ENCODE data around the gene CRYZ. TPM values are rescaled to one million over a fixed set of nuclear protein-coding genes. Genes with fewer than 3 reads are reported as not detected.
"Not testable (repeated sequence)": the region's sequence is repeated elsewhere in the genome, so short reads cannot be mapped to it uniquely, and the experiment has no call there.

Gene CRYZ
- total RNA-seq, 3 donors from 2014 or later (not counting 1 experiment from before 2014, with no cell fraction given): 15.2 to 24.1 (median 22.0) TPM

DNA sequence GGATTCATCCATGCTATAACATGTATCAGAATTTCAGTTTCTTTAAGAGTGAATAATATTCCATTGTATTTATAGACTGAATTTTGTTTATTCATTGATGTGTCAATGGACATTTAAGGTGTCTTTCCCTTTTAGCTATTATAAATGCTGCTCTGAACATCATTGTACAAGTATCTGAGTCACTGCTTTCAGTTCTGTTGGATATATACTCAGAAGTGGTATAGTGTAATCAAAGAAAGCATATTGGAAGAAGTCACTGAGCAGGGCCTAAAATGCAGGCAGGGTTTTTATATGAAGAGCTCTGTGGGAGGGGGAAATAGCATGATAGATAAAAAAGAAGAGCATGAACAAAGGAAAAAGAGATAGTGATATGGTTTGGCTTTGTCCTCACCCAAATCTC, 22.6 kb upstream of the CRYZ start:
- no peaks in the 10 kb centered on the region for H3K27me3 Mint-ChIP-seq (ENCODE audit: low read depth in 2 of 2)
- TF ChIP-seq, protein P1, sequence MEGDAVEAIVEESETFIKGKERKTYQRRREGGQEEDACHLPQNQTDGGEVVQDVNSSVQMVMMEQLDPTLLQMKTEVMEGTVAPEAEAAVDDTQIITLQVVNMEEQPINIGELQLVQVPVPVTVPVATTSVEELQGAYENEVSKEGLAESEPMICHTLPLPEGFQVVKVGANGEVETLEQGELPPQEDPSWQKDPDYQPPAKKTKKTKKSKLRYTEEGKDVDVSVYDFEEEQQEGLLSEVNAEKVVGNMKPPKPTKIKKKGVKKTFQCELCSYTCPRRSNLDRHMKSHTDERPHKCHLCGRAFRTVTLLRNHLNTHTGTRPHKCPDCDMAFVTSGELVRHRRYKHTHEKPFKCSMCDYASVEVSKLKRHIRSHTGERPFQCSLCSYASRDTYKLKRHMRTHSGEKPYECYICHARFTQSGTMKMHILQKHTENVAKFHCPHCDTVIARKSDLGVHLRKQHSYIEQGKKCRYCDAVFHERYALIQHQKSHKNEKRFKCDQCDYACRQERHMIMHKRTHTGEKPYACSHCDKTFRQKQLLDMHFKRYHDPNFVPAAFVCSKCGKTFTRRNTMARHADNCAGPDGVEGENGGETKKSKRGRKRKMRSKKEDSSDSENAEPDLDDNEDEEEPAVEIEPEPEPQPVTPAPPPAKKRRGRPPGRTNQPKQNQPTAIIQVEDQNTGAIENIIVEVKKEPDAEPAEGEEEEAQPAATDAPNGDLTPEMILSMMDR (IDR thresholded peaks at IDR 0.05): no peak
- H3K9me3 Mint-ChIP-seq: peaks cover 0 to 2% of the 10 kb centered on the region in 2 donors
- Histone ChIP-seq H3K9me3 (ENCODE audit: control insufficient read depth, insufficient read depth, low read length) (no peaks in the 10 kb centered on the region), H3K27me3 (ENCODE audit: control insufficient read depth, insufficient read depth, low read length) (no peaks in the 10 kb centered on the region), H3K4me1 (ENCODE audit: control insufficient read depth, insufficient read depth, low read length) (no peaks in the 10 kb centered on the region), H3K36me3 (ENCODE audit: control insufficient read depth, insufficient read depth, low read length) (peaks cover 48% of the 10 kb centered on the region), H3K4me3 (ENCODE audit: low read length) (no peak overlapping the region), H3K27ac (ENCODE audit: low read length) (no peak overlapping the region)
- peaks cover 4% of the 10 kb centered on the region in 2 donors for H3K4me1 Mint-ChIP-seq
- intact Hi-C loops (cut with micrococcal nuclease): no loop called here
- ATAC-seq (no peak), DNase-seq (no peak)
- no peak overlapping the region for H3K27ac Mint-ChIP-seq
- no peak overlapping the region for H3K4me3 Mint-ChIP-seq
- peaks cover 32% of the 10 kb centered on the region for H3K36me3 Mint-ChIP-seq

DNA sequence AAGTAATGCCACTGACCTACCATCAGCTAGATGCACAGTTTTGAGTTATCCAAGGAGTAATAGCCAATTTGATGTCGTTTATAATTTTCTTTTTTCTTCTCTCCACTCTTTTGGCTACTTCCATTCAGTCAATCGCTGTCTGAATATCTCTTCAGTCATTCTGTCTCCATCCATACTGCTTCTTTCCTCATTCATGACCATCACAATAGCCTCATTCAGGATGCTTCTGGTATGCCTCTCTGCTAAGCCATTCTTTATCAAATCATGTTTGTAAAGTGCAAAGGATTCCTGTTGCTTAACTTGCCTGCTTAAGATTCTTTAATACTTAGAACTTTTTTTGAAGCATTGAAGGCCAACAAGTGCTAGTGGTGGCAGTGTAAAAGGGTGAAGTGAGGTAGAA, 20.3 kb upstream of the CRYZ start:
- H3K27me3 Mint-ChIP-seq (ENCODE audit: low read depth in 2 of 2): no peaks in the 10 kb centered on the region
- no peaks in the 10 kb centered on the region for H3K27me3 ChIP-seq (ENCODE audit: control insufficient read depth, insufficient read depth, low read length)
- TF ChIP-seq, protein P1 (IDR thresholded peaks at IDR 0.05): no peak
- WGBS (ENCODE audit: insufficient coverage): 100% methylated on average over 2 of the region's 2 CpGs
- H3K4me1 Mint-ChIP-seq: peaks cover 0 to 4% of the 10 kb centered on the region in 2 donors
- no peak overlapping the region for H3K27ac ChIP-seq (ENCODE audit: low read length)
- no peak overlapping the region for H3K4me3 Mint-ChIP-seq
- H3K27ac Mint-ChIP-seq: no peak overlapping the region
- H3K9me3 Mint-ChIP-seq: peaks cover 0 to 2% of the 10 kb centered on the region in 2 donors
- peaks cover 37% of the 10 kb centered on the region for H3K36me3 ChIP-seq (ENCODE audit: control insufficient read depth, insufficient read depth, low read length)
- H3K4me1 ChIP-seq (ENCODE audit: control insufficient read depth, insufficient read depth, low read length): no peaks in the 10 kb centered on the region
- H3K9me3 ChIP-seq (ENCODE audit: control insufficient read depth, insufficient read depth, low read length): no peaks in the 10 kb centered on the region
- DNase-seq (no peak), ATAC-seq (no peak)
- H3K36me3 Mint-ChIP-seq: peaks cover 20% of the 10 kb centered on the region
- intact Hi-C loops (cut with micrococcal nuclease): no loop called here
- H3K4me3 ChIP-seq (ENCODE audit: low read length): no peak overlapping the region

DNA sequence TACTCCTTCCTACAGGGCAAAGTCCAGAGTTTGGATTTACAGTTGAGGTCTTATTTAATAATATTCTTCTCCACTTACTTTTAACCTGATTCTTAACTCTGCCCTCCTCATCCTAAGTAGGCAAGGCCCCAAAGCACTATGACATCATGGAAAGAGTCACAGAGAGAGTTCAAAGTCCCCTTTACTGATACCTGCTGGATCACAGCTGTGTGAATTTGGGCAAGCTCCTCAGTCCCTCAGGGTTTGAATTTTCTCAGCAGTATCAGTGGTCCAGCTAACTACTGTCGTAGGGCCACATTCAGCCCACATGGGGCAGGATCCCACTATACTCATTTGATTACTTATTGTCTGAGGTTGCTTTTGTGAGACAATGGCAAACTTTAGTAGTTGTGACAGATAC, 16.1 kb upstream of the CRYZ start:
- TF ChIP-seq, protein P1 (IDR thresholded peaks at IDR 0.05): no peak
- no peak for DNase-seq
- no peaks in the 10 kb centered on the region for H3K4me1 ChIP-seq (ENCODE audit: control insufficient read depth, insufficient read depth, low read length)
- H3K36me3 ChIP-seq (ENCODE audit: control insufficient read depth, insufficient read depth, low read length): peaks cover 29% of the 10 kb centered on the region
- no peak overlapping the region for H3K27ac ChIP-seq (ENCODE audit: low read length)
- Mint-ChIP-seq H3K27ac (no peak overlapping the region), H3K36me3 (no peaks in the 10 kb centered on the region), H3K4me1 (peaks cover 0 to 6% of the 10 kb centered on the region in 2 donors), H3K9me3 (no peaks in the 10 kb centered on the region), H3K27me3 (ENCODE audit: low read depth in 2 of 2) (no peaks in the 10 kb centered on the region), H3K4me3 (no peak overlapping the region)
- H3K27me3 ChIP-seq (ENCODE audit: control insufficient read depth, insufficient read depth, low read length): no peaks in the 10 kb centered on the region
- intact Hi-C loops (cut with micrococcal nuclease): no loop called here
- no peaks in the 10 kb centered on the region for H3K9me3 ChIP-seq (ENCODE audit: control insufficient read depth, insufficient read depth, low read length)
- whole genome bisulfite sequencing (ENCODE audit: insufficient coverage): 100% methylated on average over 1 of the region's 1 CpG
- H3K4me3 ChIP-seq (ENCODE audit: low read length): no peak overlapping the region
- no peak for ATAC-seq

DNA sequence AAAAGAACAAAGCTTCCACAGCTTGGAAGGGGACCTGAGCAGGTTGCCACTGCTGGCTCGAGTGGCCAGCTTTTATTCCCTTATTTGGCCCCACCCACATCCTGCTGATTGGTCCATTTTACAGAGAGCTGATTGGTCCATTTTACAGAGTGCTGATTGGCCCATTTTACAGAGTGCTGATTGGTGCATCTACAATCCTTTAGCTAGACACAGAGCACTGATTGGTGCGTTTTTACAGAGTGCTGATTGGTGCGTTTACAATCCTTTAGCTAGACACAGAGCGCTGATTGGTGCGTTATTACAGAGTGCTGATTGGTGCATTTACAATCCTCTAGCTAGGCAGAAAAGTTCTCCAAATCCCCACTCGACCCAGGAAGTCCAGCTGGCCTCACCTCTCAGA, 12.4 kb upstream of the CRYZ start:
- DNase-seq; H3K27me3 ChIP-seq (ENCODE audit: control insufficient read depth, insufficient read depth, low read length); intact Hi-C loops (cut with micrococcal nuclease); H3K9me3 Mint-ChIP-seq; H3K9me3 ChIP-seq (ENCODE audit: control insufficient read depth, insufficient read depth, low read length); H3K4me1 ChIP-seq (ENCODE audit: control insufficient read depth, insufficient read depth, low read length); H3K4me3 ChIP-seq (ENCODE audit: low read length); H3K27ac Mint-ChIP-seq; H3K36me3 Mint-ChIP-seq; H3K27ac ChIP-seq (ENCODE audit: low read length); H3K4me1 Mint-ChIP-seq; ATAC-seq; H3K4me3 Mint-ChIP-seq; H3K27me3 Mint-ChIP-seq (ENCODE audit: low read depth in 2 of 2): not testable (repeated sequence)
- peaks cover 17% of the 10 kb centered on the region for H3K36me3 ChIP-seq (ENCODE audit: control insufficient read depth, insufficient read depth, low read length)
- WGBS (ENCODE audit: insufficient coverage): 94% methylated on average over 6 of the region's 6 CpGs

DNA sequence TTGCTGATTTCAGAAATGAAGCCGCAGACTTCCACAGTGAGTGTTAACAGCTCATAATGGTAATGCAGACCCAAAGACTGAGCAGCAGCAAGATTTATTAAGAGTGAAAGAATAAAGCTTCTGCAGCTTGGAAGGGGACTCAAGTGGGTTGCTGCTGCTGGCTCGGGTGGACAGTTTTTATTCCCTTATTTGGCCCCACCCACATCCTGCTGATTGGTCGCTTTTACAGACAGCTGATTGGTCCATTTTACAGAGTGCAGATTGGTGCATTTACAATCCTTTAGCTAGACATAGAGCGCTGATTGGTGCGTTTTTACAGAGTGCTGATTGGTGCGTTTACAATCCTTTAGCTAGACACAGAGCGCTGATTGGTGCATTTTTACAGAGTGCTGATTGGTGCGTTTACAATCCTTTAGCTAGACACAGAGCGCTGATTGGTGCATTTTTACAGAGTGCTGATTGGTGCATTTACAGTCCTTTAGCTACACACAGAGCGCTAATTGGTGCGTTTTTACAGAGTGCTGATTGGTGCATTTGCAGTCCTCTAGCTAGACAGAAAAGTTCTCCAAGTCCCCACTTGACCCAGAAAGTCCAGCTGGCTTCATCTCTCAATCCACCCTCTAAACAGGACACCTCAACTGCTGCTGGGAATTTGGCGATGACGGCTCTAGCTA, 7.6 kb upstream of the CRYZ start:
- H3K36me3 ChIP-seq (ENCODE audit: control insufficient read depth, insufficient read depth, low read length): peaks cover 36% of the 10 kb centered on the region
- H3K27ac Mint-ChIP-seq; H3K9me3 Mint-ChIP-seq; DNase-seq; H3K27me3 ChIP-seq (ENCODE audit: control insufficient read depth, insufficient read depth, low read length); H3K4me3 Mint-ChIP-seq; H3K4me1 Mint-ChIP-seq; H3K4me3 ChIP-seq (ENCODE audit: low read length); H3K27ac ChIP-seq (ENCODE audit: low read length); H3K4me1 ChIP-seq (ENCODE audit: control insufficient read depth, insufficient read depth, low read length); H3K27me3 Mint-ChIP-seq (ENCODE audit: low read depth in 2 of 2); ATAC-seq; H3K9me3 ChIP-seq (ENCODE audit: control insufficient read depth, insufficient read depth, low read length); intact Hi-C loops (cut with micrococcal nuclease): not testable (repeated sequence)
- H3K36me3 Mint-ChIP-seq: peaks cover 21% of the 10 kb centered on the region
- WGBS (ENCODE audit: insufficient coverage): 96% methylated on average over 12 of the region's 13 CpGs

Data from natural killer cell (primary cell).